Measurements from ENCODE around the gene TBC1D19.

GRCh38 chr4:26727844-26728243, 144.0 kb downstream of the TBC1D19 start:
- TF ChIP-seq, protein P1, sequence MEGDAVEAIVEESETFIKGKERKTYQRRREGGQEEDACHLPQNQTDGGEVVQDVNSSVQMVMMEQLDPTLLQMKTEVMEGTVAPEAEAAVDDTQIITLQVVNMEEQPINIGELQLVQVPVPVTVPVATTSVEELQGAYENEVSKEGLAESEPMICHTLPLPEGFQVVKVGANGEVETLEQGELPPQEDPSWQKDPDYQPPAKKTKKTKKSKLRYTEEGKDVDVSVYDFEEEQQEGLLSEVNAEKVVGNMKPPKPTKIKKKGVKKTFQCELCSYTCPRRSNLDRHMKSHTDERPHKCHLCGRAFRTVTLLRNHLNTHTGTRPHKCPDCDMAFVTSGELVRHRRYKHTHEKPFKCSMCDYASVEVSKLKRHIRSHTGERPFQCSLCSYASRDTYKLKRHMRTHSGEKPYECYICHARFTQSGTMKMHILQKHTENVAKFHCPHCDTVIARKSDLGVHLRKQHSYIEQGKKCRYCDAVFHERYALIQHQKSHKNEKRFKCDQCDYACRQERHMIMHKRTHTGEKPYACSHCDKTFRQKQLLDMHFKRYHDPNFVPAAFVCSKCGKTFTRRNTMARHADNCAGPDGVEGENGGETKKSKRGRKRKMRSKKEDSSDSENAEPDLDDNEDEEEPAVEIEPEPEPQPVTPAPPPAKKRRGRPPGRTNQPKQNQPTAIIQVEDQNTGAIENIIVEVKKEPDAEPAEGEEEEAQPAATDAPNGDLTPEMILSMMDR (IDR thresholded peaks at IDR 0.05), result no peak
- TF ChIP-seq EZH2 (IDR thresholded peaks at IDR 0.05; ENCODE audit: borderline replicate concordance, insufficient read depth, low read depth, low read length, poor library complexity, severe bottlenecking), result no peak
